PFSK-1 (cell line): ENCODE data around the gene JAM3.
A peak's percentile ranks its signal among the peaks of the same experiment; 100 is the strongest.

Experiments used
- FOXP2 ChIP-seq: optimal IDR thresholded peaks from 2 replicates; pipeline ENCODE3; 2011; ENCODE audit warnings: borderline replicate concordance, control low read depth, inconsistent platforms; ENCODE audit not compliant: insufficient read depth; ENCODE audit errors: extremely low read length, extremely low read depth
- POLR2AphosphoS5 ChIP-seq: IDR thresholded peaks from 2 replicates; pipeline ENCODE4 v1.6.1; 2012; ENCODE audit warnings: low read depth, mild to moderate bottlenecking, control low read depth, low read length, moderate library complexity
- SIN3A ChIP-seq: IDR thresholded peaks from 2 replicates; pipeline ENCODE4 v1.6.1; 2012; ENCODE audit warnings: mild to moderate bottlenecking, low read length, moderate library complexity, borderline replicate concordance; ENCODE audit not compliant: insufficient read depth
- TAF1 ChIP-seq: IDR thresholded peaks from 2 replicates; pipeline ENCODE4 v1.6.1; 2012; ENCODE audit warnings: low read length, control low read depth, borderline replicate concordance; ENCODE audit not compliant: insufficient read depth
- TF ChIP-seq, protein P1 (sequence below), 2 experiments: IDR thresholded peaks; 2 replicates each; pipeline versions ENCODE4 v1.6.1 to v1.8.0; 2011 to 2012; ENCODE audit warnings: low read depth in 2 of 2, low read length in 2 of 2, control low read depth in 1 of 2, inconsistent platforms in 1 of 2, mild to moderate bottlenecking in 1 of 2, moderate library complexity in 1 of 2; ENCODE audit not compliant: insufficient read depth in 1 of 2

JAM3 gene

DNA sequence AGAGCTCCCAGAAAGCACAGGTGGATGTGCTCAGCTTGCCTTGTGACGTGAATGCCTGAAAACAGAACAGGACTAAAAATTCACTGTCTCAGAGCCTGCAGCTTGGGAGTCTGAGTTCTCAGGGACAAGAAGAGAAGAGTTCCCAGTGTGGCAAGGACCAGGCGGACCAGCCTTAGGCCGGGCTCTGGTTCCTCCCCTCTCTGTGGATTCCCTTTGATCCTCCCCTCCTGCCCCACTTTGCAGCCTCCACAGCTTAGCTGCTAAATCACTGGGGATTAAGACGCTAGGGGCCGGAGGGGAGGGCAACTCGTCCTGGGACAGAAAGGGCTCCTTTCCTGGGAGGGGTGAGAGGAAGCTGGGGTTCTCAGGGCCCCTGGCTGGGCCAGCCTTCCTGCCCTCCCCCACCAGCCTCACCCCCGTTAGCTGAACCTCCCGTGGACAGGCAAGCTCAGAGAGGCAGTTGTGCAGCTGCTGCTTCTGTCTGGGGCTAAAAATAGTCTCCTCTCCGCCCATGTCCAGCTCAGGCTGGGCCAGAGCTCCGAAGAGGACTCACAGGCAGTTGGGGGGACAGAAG lies 29.9 kb upstream of the JAM3 start:
- TF ChIP-seq, protein P1, sequence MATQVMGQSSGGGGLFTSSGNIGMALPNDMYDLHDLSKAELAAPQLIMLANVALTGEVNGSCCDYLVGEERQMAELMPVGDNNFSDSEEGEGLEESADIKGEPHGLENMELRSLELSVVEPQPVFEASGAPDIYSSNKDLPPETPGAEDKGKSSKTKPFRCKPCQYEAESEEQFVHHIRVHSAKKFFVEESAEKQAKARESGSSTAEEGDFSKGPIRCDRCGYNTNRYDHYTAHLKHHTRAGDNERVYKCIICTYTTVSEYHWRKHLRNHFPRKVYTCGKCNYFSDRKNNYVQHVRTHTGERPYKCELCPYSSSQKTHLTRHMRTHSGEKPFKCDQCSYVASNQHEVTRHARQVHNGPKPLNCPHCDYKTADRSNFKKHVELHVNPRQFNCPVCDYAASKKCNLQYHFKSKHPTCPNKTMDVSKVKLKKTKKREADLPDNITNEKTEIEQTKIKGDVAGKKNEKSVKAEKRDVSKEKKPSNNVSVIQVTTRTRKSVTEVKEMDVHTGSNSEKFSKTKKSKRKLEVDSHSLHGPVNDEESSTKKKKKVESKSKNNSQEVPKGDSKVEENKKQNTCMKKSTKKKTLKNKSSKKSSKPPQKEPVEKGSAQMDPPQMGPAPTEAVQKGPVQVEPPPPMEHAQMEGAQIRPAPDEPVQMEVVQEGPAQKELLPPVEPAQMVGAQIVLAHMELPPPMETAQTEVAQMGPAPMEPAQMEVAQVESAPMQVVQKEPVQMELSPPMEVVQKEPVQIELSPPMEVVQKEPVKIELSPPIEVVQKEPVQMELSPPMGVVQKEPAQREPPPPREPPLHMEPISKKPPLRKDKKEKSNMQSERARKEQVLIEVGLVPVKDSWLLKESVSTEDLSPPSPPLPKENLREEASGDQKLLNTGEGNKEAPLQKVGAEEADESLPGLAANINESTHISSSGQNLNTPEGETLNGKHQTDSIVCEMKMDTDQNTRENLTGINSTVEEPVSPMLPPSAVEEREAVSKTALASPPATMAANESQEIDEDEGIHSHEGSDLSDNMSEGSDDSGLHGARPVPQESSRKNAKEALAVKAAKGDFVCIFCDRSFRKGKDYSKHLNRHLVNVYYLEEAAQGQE (IDR thresholded peaks at IDR 0.05; ENCODE audit: insufficient read depth in 1 of 2, low read depth in 2 of 2, low read length in 2 of 2) = no peak
- TF ChIP-seq TAF1 (no peak), FOXP2 (no peak)

DNA sequence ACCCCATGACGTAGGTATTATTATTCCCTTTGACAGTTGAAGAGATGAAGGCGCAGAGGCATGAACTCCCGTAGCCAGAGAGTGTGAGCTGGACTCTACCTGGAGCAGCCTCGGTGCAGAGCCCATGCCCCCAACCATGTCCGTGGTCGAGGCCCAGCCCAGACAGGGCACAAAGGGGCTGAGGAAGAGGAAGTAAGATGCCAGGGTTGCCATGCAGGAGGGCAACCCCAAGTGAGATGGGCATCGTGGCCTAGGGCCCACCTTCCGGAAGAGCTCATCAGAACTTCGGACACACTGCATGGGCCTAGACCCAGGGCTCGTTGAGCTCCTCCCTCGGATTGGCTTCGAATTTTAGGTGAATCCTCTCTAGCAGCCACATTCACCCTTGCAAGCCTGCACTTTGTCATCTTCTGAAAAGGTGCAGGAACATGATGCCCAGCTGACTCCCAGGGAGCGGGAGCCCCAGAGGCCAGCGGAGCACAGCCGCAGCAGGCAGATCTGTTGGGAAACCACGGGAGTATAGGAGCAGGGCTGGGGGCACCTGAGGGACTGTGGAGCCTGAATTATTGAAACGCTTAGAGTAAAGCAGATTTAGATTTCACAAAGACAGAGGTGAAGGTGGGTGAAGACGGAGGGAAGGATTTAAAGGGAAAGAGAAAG lies 29.0 kb upstream of the JAM3 start:
- TF ChIP-seq TAF1 (no peak), POLR2AphosphoS5 (no peak), FOXP2 (no peak), SIN3A (no peak)
- TF ChIP-seq, protein P1 (IDR thresholded peaks at IDR 0.05; ENCODE audit: insufficient read depth in 1 of 2, low read depth in 2 of 2, low read length in 2 of 2) = no peak

DNA sequence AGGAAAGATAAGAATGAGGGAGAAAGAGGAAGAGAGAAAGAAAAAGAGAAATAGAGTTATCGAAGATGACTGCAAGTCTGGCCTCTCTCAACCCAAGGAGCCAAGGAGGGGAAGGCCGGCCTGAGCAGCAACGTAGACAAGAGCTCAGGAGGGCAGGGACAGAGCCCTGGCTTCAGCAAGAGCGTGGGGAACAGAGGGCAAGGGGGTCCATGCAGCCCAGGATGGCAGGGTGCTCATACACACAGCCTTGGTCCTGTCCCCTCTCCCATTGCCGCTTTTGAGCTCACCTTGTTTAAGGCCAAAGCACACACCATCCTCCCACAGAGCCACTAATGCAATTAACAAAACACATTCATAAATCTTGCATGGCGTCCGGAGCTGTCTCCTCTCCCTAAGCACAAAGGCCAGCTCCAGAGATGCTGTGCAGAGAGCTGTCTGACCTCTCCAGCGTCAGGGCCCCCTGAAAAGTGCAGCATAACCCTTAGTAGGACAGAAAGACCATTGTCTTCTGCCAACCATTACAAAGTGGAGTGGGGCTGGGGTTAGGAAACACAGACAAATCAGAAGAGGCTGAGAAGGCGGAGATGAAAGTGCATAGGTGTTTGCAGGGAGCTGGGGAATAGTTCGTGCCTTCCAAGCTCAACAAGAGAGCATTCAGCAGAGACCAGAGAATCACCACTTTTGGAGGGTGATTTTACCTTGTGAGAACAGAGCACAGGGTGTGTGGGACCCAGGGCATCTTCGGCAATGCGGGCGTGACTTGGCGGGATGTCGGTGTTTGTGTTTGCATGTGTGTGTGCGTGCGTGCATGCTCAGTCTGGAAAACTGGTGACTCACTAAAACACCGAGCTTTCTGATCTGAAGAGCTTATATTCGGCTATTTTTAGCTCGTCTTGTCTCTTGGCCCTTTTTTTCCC lies 28.2 kb upstream of the JAM3 start:
- TF ChIP-seq, protein P1 (IDR thresholded peaks at IDR 0.05; ENCODE audit: insufficient read depth in 1 of 2, low read depth in 2 of 2, low read length in 2 of 2) = peak; percentile 16 to 62; a peak in 1 of 4 replicates
- TF ChIP-seq TAF1 = no peak

DNA sequence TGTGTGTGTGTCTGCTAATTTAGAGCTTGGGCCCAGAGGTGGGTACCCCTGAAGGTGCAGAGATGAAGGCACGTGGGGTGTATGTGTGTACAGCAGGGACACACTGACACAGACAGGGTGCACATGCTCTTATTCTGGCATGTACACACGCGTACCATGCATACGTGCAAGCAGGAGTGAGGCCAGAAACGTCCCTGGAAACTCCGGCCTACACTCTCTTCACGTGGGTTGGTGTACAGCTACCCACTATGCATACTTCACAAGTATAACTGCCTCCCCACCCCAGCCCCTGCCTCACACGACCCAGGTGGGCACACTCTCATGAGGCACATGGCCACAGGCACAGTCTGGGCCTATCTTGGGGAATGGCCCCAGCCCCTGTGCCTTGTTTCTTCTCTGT lies 27.5 kb upstream of the JAM3 start:
- TF ChIP-seq FOXP2 (no peak), POLR2AphosphoS5 (no peak), SIN3A (no peak), TAF1 (no peak)
- TF ChIP-seq, protein P1 (IDR thresholded peaks at IDR 0.05; ENCODE audit: insufficient read depth in 1 of 2, low read depth in 2 of 2, low read length in 2 of 2) = no peak
